WTC11 (cell line): ENCODE results near the gene HOXD1.

Source experiments
- CBFB ChIP-seq: sonication (generic); formaldehyde crosslinking; IDR thresholded peaks from 2 replicates; pipeline ENCODE4 v1.8.1; 2022; ENCODE audit warnings: mild to moderate bottlenecking, low read depth, missing genetic modification reagents
- CREB1 ChIP-seq: sonication (generic); formaldehyde crosslinking; IDR thresholded peaks from 2 replicates; pipeline ENCODE4 v1.8.0; 2023; ENCODE audit warnings: mild to moderate bottlenecking, missing genetic modification reagents
- NR2C2 ChIP-seq: sonication (generic); formaldehyde crosslinking; IDR thresholded peaks from 2 replicates; pipeline ENCODE4 v1.8.0; 2022; ENCODE audit warnings: mild to moderate bottlenecking, missing genetic modification reagents
- SMAD3 ChIP-seq: sonication (generic); formaldehyde crosslinking; IDR thresholded peaks from 2 replicates; pipeline ENCODE4 v1.8.0; 2022; ENCODE audit warnings: missing genetic modification reagents, mild to moderate bottlenecking, borderline replicate concordance
- TF ChIP-seq, protein P1 (sequence below): sonication (generic); formaldehyde crosslinking; conservative IDR thresholded peaks from 2 replicates; pipeline ENCODE4 v1.8.1; 2022; ENCODE audit warnings: mild to moderate bottlenecking, missing genetic modification reagents
- TF ChIP-seq, protein P2 (sequence below): fragments of 200-600 bp; IDR thresholded peaks from 2 replicates; pipeline ENCODE4 v1.8.0; 2022; ENCODE audit warnings: antibody characterized with exemption

DNA sequence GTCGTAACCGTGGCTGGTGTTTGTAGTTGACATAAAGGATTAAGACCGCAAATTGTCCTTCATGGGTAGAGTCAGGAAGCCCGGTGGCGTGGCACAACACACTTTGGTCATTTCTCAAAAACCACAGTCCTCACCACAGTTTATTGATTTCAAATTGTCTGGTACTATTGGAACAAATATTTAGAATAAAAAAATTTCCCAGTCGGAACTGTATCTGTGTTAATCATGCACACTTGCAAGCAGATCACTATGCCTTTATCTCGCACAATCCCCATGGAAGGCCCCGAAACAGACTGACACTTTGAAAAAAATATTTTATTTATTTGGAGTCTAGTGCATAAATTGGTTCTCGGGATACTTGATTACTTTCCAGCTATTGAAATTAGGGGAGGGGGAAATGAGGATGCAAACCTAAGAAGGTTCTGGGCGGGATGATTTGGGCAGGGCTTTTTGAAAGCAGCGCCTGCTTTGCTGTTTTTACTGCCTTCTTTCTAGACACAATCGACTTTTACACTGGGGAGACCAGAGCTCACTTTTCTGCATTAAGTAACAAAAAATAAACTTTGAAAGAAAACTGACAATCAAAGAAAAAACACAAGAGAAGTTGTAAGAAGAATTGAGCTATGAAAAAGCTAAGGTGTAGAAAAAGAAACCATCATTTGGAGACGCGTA is 15.4 kb upstream of the HOXD1 start:
- TF ChIP-seq SMAD3 (CRISPR knock-in tag): no peak
- TF ChIP-seq, protein P1, sequence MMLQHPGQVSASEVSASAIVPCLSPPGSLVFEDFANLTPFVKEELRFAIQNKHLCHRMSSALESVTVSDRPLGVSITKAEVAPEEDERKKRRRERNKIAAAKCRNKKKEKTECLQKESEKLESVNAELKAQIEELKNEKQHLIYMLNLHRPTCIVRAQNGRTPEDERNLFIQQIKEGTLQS (CRISPR knock-in tag): no peak
- no peak for TF ChIP-seq CBFB (CRISPR knock-in tag)
- TF ChIP-seq NR2C2 (CRISPR knock-in tag): no peak
- no peak for TF ChIP-seq CREB1 (CRISPR knock-in tag)
- TF ChIP-seq, protein P2, sequence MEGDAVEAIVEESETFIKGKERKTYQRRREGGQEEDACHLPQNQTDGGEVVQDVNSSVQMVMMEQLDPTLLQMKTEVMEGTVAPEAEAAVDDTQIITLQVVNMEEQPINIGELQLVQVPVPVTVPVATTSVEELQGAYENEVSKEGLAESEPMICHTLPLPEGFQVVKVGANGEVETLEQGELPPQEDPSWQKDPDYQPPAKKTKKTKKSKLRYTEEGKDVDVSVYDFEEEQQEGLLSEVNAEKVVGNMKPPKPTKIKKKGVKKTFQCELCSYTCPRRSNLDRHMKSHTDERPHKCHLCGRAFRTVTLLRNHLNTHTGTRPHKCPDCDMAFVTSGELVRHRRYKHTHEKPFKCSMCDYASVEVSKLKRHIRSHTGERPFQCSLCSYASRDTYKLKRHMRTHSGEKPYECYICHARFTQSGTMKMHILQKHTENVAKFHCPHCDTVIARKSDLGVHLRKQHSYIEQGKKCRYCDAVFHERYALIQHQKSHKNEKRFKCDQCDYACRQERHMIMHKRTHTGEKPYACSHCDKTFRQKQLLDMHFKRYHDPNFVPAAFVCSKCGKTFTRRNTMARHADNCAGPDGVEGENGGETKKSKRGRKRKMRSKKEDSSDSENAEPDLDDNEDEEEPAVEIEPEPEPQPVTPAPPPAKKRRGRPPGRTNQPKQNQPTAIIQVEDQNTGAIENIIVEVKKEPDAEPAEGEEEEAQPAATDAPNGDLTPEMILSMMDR: no peak
